ENCODE results near the gene DSG3.

The DSG3 gene

GRCh38 chr18:31526374-31526773 is 78.8 kb downstream of the DSG3 start:
- TF ChIP-seq USF1 (IDR thresholded peaks at IDR 0.05) (no peak), YY1 (IDR thresholded peaks at IDR 0.05; ENCODE audit: low read depth) (no peak), TAF1 (IDR thresholded peaks at IDR 0.05; ENCODE audit: low read depth) (no peak), FOXM1 (IDR thresholded peaks at IDR 0.05; ENCODE audit: borderline replicate concordance, low read depth) (no peak), CEBPB (IDR thresholded peaks at IDR 0.05) (no peak), TEAD4 (IDR thresholded peaks at IDR 0.05) (no peak), ZBTB7A (IDR thresholded peaks at IDR 0.05; ENCODE audit: low read depth) (no peak), REST (IDR thresholded peaks at IDR 0.05; ENCODE audit: low read depth) (no peak), CREB1 (IDR thresholded peaks at IDR 0.05; ENCODE audit: low read depth) (no peak), EP300 (IDR thresholded peaks at IDR 0.05; ENCODE audit: borderline replicate concordance) (no peak)
